ENCODE data around the gene HECTD3.

Gene HECTD3

DNA sequence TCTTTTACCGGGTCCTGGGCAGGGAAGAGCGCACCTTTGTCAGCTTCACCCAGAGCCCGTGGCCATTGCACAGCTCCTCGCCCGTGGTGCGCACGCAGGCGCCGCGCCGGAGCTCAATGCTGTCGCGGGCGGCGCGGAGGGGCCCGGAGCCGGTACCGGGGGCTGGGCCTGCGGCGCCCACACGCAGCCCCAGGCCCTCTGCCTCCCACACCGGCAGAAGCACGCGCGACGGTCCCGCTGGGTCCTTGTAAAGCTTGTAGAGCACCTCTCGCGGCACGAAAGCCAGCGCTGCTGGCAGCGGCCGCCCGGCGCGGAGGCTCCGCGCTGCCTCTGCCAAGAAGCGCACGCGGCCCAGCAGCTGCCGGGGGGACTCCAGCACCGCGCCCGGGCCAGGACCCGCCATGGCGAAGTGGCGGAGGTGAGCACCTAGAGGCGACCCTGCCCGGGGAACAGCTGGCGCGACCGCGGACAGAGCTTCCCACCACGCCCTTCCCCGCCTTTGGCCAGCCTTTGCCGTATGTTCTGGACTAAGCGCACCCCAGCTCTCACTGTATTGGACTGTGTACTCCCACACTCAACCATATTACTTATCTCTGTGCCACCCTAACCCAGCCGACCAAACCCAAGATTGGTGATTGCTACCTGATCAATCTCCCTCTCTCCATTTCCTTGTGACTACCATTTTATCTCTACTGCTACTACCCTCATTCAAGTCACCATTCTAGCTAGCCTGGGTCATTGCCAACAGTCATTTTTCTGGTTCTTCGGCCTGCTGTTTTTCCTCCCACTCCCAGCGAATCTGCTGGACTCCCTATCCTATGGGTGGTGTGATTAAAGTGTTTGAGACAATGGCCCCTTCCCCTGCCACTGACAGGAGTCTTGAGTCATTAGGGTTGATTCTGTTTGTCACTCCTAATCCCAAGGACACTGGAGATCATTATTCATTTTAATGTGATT, at the start of gene HECTD3:
Gene HECTD3, minus strand, starts transcription at position 470 of the 957 bp plus-strand sequence. Its CDS starts 67 bp downstream, at position 403.
- DNase-seq (ENCODE audit: low spot score), result peak; percentile 82

DNA sequence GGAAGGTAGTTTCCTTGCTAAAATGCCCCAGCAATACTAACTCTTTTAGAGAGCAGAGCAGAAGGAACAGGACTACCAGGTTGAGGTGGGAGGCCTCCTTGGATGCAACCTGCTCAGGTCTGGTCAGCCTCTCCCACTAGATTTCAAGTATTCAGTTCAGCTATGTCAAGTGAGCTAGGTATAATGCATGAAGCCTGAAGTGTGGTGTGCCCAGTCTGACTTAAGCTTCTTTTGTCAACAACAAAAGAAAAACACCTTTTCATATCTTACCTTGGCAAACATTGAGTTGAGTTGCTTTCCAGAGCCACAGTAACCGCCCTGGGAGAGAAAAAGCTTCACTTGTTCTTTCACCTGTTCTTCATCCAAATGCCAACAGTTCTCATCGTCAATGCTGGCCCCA, 48.7 kb upstream of the HECTD3 start:
- no peak for DNase-seq (ENCODE audit: low spot score)

DNA sequence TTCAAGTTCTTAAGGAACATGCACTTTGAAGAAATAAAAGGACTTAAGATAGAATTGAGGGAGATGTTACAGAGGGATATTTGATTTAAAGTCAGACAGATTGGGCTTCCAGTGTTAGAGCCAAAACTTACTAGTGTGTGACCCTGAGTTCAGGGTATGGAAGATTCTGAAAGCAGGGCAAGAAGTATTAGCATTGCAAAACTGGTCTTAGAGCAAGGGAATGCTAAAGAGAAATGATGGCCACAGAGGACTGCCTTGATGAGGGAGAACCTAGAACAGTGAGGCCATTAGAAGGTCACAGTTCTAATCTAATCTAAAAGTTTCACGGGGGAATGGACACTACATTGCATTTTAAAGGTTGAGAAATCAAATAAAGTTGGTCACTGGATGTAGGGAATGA, 46.4 kb upstream of the HECTD3 start:
- DNase-seq (ENCODE audit: low spot score), result no peak

DNA sequence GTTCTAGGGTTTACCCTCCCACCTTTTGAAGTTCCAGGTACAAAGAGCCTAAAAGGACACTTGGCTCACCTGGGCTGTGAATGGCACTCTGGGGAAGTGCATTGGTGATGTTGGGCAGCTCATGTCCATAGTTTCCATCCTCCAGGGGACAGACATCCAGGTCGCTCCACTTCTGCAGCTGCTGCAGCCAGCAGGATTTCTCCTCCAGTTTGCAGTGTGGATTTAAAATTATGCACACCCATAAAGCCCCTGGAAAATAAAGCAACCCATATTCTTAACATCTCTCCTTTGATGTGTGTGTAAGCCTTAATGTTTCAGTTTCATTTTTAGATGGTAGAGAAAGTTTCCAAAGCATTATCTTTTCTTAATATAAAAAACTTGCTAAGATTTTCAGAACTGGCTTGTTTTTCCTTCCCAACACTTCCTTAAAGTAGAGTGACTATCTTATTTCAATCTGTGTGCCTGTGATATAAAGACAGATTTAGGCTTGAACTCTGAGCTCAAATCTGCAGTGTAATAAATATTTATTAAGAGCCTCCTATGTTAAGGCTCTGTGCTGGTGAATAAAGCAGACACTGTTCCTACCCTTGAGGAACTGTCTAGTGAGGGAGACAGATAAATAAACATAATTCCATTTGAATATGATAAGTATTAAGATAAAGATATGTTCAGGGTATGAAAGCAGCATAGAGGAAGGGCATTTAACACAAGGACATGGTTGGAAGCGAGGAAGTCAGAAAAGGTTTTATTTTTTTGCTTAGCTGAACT, 40.1 kb upstream of the HECTD3 start:
- DNase-seq (ENCODE audit: low spot score), result no peak

DNA sequence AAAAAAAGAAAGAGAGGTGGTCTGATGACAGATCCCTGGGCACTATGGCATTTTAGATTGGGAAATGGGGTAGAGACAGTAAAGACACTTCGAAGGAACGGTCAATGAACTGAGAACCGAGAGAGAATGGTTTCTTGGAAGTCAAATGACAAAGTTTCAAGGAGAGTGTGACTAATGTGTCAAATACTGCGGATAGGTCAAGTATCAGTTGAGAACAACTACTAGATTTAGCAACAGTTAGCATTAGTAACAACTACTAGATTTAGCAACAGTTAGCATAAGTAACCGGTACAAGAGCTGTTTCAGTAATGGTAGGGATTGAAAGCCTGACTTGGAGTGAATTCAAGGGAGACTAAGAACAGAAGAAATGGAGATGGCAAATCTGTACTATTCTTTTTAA, 35.9 kb upstream of the HECTD3 start:
- DNase-seq (ENCODE audit: low spot score), result no peak

DNA sequence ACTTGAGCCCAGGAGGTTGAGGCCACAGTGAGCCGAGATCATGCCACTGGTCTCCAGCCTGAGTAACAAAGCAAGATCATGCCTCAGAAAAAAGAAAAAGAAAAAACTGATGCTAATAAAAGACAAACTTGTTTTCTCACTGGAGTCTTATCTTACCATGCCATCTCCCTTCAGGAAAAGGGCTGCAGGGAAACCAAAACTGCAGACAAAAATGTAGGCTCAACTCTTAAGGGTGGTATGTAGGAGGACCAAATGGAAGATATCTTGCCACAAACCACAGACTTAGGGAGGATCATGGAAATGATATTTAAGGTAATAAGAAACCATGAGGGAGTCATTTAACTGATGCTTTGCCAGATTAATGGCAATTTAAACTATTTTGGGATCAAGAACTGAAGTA, 33.8 kb upstream of the HECTD3 start:
- no peak for DNase-seq (ENCODE audit: low spot score)

DNA sequence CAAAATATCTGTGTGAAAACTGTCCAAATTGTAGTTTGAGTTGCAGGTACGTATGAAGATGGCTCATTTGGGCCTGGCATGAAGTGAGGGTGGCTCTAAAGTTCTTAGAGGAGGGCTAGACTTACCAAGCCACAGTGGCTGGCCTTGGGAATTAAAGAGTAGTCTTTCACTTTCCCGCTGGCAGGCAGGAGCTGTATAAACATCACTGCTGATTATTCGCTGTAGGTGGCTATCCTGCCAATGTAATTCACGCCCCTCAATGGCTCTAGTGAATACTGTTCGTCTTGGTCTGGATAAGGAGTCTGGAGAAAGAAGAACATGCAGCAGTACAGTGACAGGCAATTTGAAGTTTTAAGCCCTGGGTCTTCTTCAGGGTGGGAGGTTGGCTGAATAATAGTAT, 32.0 kb upstream of the HECTD3 start:
- DNase-seq (ENCODE audit: low spot score), result no peak

DNA sequence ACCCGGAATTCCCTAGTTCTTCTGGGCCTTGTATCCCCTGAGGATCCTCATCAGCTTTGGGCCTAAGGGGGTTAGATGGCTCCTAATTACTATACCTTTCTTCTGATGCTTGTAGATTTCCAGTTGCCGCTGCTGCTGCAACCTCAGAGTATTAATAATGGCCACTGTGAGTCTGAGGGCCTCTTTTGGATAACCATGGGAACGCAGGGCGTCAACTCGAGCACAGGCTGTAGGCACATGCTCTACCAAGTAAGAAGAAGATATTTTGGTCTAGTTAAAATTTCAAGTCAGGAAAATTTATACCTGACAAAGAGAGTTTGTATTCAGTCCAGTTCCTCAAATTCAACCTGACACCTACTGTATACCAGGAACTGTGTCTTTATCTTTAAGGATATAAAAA, 29.2 kb upstream of the HECTD3 start:
- DNase-seq (ENCODE audit: low spot score), result no peak

DNA sequence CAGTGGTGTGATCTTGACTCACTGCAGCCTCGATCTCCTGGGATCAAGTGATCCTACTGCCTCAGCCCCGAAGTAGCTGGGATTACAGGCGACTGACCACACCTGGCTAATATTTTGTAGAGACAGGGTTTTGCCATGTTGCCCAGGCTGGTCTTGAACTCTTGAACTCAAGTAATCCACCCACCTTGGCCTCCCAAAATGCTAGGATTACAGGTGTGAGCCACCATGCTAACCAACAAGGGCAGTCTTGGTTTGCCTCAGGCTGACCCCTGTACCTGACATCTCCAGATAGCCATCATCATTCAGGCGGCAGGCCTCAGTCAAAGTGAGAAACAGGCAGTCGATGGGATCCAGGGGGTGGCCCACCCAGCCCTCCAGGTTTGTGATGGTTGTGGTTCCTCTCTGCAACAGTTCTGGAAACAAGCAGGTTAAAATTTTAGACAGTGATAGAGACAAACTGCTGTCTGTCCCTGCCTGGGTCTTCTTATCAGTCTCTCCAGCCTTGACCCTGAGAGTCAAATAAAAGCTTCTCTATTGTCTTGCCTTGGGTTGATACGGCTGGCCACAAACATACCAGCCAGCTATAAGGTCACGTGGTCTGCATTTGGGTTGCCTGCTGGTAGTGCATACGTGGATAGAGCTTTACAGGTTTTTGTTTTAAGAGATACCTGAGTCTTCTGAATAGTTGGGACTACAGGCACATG, 27.7 kb upstream of the HECTD3 start:
- DNase-seq (ENCODE audit: low spot score), result no peak

DNA sequence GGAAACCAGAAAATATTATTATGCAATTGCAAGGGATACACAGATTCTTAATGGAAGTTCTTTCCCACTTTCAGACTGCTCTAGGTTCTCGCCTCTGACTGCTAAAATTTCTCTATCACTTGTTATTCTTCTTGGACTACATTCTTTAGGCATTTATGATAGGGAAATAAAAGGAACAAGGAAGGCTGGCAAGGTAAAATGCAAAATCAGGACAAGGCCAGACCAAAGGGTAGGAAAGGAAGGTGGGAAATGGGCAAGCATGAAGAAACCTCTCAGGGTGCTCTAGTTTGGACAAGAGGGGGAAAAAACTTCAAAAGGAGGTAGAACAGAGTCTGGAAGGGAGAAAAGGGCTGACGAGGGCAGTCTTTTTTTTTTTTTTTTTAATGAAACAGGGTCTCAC, 27.1 kb upstream of the HECTD3 start:
- DNase-seq (ENCODE audit: low spot score), result no peak

DNA sequence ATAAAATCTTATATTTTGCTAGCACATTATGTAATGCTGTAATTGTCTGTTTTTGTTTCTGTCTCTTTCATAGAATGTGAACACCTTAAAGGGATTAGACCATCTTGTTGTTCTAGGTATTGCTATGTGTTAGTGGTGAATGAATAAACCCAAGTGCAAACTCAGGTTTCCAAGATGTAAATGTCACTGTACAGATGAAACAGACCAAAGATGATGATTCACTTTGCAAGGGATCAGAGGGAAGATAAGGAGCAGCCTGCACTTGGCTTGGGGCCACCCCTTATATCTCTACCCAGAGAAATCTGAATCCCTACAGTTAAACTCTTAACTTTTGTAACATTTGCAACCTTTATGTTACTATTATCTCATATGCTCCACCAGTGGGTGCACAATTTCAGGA, 26.3 kb upstream of the HECTD3 start:
- no peak for DNase-seq (ENCODE audit: low spot score)

DNA sequence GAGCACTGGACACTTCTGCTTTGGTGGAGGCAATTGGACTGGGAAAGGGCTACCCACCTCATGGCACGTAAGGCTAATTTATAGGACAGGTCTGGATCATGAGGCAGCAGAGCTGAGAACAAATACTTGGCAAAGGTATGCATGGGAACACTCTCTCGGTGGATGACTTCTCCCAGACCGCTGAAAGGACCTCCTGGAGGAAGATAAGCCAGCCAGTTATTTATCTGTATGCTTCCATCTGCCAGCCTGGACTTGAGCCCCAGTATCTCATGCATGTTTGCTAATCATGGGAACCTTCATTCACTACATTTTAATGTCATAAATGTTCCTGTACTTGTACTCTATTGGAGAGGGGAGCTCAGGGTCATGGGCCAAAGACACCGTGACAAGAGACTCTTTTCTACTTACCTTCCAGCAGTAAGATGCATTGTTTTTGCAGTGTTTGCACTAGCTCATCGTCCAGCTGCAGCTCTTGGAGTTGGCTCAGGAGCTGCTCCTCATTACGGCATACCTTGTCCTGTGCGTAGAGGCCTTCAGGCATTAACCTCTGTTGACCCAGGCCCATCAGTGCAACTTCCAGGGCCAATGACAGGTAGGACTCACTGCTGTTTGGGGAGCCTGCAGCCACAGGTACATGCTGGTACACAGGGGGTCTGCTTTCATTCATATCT, 24.6 kb upstream of the HECTD3 start:
- no peak for DNase-seq (ENCODE audit: low spot score)

DNA sequence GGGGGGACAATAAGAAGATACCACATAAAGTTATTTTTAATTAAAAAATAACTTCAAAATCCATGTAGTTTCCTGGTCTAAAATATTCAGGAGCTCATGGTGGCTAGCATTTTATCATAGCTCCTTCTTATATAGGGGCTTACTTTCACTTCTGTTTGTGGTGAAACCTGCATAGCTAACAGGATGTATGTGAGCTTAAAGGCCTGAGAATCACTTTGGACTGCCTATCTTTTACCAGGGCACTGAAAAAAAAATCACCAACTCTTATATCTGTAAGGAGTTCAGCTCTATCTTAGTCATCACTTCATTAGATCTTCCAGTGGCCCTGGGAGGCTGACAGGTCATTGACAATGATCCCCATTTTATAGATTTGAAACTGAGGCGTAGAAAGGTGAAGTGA, 22.2 kb upstream of the HECTD3 start:
- DNase-seq (ENCODE audit: low spot score), result no peak

DNA sequence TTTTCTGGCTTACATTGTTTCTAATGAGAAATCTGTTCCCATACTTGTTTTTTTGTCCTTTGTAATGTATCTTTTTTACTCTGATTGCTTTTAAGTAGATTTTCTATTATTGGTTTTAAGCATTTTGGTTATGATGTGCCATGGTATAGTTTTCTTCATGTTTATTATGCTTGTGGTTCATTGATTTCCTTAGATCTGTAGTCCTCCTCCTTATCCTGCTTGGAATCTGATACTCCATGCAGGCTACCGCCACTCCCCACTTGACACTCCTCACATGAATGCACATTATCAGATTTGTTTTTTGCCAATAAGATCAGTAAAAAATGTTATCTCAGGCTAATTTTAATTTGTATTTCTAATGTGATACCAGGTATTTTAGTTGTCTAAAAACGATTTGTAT, 21.7 kb upstream of the HECTD3 start:
- DNase-seq (ENCODE audit: low spot score), result no peak

DNA sequence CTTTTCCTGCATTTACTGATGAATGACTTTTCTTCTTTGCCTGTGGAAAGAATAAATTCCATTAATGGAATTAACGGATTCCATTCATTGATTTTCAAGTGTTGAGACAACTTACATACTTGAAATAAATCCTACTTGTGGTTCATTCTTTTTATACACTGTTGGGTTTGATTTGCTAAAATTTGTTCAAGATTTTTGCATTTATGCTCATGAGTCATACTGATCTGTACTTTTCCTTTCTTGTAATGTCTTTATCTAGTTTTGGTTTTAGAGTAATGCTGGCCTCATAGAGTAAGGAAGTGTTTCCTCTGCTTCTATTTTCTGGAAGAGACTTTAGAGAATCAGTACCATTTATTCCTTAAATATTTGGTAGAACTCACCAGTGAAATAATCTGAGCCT, 15.3 kb upstream of the HECTD3 start:
- DNase-seq (ENCODE audit: low spot score), result no peak

DNA sequence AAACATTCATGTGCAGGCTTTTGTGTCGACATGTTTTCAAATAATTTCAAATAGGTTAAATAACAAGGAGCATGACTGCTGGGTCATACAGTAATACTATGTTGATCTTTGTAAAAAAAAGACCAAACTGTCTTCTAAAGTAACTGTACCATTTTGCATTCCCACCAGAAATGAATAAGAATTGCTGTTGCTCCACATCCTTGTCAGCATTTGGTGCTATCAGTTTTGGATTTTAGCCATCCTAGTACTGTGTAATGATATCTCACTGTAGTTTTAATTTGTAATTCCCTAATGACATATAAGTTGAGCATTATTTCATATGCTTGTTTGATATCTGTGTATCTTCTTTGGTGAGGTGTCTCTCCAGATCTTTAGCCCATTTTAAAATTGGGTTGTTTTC, 12.5 kb upstream of the HECTD3 start:
- DNase-seq (ENCODE audit: low spot score), result no peak

DNA sequence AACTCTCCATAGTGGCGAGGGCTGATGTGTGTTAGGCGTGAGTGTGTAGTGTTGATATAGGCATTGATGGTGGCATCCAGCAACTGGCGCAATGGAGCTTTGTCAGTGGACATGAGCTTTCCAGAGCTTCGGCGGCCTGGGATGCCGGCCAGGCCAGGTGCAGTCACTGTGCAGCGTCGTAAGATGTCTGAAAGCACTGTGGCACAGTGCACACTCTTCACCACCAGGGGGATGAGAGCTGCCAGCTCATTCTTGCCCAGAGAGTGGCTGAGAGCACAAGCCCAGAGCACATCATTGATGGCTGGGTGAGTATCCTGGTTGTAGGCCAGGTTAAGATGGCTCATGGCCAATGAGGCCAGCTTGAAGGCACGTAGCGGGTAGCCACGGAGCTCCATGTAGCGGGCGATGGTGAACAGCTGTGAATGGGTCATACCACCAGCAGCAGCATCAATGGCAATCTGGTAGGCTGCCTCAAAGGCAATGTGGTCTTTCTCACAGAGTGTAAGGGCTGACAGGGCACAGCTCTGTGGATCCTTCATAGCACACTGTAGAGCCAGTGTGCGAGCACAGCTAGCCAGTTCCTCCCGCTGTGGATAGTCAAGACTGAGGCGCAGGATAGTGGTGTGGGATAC, 7.6 kb upstream of the HECTD3 start:
- DNase-seq (ENCODE audit: low spot score), result peak; percentile 79

DNA sequence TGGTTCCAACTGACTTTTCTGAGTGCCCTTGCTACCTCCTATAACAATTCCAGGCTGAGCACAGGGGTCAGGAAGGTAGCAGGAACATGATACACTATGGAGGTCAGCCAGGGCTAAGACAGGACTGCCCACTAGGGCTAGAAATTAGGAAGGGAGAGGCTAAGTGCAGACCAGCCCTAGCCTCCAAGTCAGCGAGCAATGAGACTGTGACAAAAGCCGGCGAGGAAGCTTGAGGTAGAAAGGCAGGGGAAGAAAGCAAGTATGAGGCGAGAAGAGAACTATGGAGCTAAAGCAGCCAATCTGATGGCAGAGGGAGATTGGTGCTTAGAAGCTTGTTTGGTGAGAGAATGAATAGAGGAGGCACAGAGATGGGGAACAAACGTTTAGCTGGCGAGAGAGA, 5.6 kb upstream of the HECTD3 start:
- peak; percentile 45 for DNase-seq (ENCODE audit: low spot score)

DNA sequence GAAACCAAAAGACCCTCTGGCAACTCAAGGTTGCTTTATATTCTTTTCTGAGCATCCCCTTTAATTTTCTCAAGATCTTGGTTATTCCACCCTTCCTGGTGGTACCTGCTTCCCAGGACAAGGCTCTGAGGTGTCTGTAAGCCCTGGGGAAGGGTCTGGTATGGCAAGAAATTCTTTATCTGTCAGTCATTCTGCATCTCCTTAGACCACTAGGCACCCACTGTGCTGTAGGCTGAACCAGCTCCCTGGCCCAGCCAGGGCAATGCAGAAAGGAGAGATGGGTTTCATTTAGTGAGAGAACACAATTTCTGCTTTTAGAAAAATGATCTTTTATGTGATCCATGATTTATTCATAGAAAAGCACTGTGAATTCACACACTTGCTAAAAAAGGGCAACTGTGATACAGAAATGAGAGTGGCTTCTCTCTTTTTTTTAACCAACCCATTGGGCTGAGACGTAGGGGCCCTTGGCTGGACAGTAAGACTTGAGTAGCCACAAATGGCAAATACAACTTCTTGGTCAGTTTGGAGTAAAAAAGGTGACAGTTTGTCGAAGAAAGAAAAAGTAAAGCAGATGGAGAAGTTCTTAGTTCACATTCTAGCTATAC, 5.1 kb upstream of the HECTD3 start:
- peak; percentile 12 for DNase-seq (ENCODE audit: low spot score)

DNA sequence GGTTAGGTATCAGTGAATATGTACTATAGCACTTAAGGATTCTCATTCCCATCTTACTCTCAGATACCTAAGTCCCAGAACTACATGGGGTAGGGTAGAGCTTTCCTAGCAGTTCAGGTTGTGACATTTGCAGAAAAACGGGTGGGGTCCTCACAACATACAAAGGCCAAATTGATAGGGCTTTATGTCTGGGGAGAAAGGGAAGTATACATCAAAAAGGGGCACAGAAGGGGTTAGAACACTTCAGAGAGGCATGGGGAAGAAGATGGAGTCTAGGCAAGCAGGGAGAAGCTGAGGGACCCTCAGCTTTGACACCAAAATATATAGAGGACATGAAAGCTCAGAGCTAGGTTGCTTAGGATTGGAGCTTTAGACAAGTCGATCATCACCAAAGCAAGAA, 4.6 kb upstream of the HECTD3 start:
- DNase-seq (ENCODE audit: low spot score), result peak; percentile 17
